ENCODE data around the gene MALT1. TPM values are rescaled to one million over a fixed set of nuclear protein-coding genes. Genes with fewer than 3 reads are reported as not detected.
A peak's percentile ranks its signal among the peaks of the same experiment; 100 is the strongest.
"Not testable (repeated sequence)": the region's sequence is repeated elsewhere in the genome, so short reads cannot be mapped to it uniquely, and the experiment has no call there.

MALT1 gene
- total RNA-seq, 3 donors from 2014 or later, result 31.1 to 49.3 (median 39.8) TPM

DNA sequence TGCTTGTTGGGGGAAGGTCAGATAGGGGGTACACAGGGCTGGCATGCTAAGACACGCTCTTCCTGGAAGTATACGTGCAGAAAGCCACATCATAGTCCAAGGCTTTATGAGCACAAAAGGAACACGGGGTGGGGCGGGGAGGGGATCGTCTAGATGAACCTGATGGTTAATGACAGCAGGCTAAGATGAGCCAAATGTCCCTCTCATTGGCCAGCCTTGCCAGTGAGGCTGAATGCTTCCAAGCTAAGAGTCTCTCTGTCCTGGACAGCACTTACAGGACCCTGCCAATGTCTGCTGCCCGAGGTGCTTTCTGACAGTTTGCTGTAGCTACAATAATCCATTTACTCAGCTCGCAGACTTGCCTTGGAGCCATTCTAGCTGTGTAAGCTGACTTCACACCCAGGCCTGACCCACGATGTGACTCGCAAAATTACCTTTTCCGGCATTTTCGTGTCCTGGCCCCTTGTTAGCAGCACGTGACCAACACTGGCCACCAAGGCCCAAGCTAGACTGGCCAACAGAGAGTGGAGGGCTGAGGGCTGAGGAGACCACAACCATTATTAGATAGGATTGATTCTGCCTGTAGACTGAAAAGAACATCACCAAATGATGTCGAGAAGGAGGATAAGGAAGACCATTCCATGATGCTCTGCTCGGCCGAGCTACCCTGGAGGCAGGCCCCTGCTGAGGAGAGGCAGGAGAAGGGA is 84.2 kb downstream of the MALT1 start:
- H3K4me3 Mint-ChIP-seq, result no peak overlapping the region
- no peaks in the 10 kb centered on the region for H3K9me3 Mint-ChIP-seq
- H3K36me3 Mint-ChIP-seq (ENCODE audit: insufficient read depth), result peaks cover under 1% of the 10 kb centered on the region
- DNase-seq, result no peak
- H3K4me1 Mint-ChIP-seq (ENCODE audit: low read depth), result peaks cover 24% of the 10 kb centered on the region
- no peaks in the 10 kb centered on the region for H3K27me3 Mint-ChIP-seq (ENCODE audit: low read depth)
- peak; percentile 25 to 47 for ATAC-seq

DNA sequence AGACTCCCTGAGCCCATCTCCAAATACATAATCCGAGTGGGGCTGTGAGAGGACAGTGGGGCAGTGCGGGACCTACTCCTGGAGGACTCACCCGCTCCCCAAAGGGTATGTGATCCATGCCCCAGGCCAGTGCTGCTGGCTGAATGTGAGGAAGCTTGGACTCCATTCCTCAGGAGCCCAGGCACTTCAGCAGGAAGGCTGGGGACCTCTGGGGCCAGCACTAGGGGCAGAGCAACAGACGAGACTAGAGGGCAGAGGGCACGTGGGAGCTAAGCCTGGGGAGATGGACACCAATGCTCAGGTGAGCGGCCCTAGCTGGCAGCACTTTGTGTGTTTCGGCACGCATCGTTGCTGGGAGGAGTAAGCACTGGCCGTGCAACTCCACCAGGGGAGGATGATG is 84.9 kb downstream of the MALT1 start:
- no peaks in the 10 kb centered on the region for H3K27me3 Mint-ChIP-seq (ENCODE audit: low read depth)
- no peak for DNase-seq
- H3K4me3 Mint-ChIP-seq, result no peak overlapping the region
- peaks cover 28% of the 10 kb centered on the region for H3K4me1 Mint-ChIP-seq (ENCODE audit: low read depth)
- H3K36me3 Mint-ChIP-seq (ENCODE audit: insufficient read depth), result no peaks in the 10 kb centered on the region
- peak in 1 of 2 donors; percentile 26 for ATAC-seq
- no peaks in the 10 kb centered on the region for H3K9me3 Mint-ChIP-seq

DNA sequence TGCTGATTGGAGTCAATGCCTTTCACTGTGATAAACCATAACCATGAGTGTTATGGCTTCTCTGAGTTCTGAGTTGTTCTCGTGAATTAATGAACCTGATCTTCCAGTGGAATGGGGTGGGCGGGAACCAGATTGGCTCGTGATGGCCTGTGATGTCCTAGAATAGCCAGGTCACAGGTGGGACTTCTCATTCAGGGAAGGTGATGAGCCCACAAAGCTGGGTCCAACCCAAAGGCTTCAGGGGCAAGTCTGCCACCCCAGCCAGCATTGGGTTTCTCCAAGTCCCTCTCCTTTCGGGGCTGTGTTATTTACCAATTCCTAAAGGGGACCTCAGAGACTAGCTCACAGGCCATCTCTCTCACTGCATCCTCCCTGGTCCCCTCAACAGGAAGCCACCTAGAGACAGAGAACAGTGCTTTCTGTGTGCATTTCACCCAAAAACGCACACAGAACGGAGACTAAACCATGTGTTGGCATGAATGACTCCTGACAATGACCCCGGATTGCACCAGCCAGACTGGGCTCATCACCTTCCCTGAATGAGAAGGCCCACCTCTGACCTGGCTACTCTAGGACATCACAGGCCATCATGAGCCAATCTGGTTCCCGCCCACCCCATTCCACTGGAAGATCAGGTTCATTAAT is 85.5 kb downstream of the MALT1 start:
- no peaks in the 10 kb centered on the region for H3K36me3 Mint-ChIP-seq (ENCODE audit: insufficient read depth)
- ATAC-seq, result no peak
- no peak overlapping the region for H3K4me3 Mint-ChIP-seq

DNA sequence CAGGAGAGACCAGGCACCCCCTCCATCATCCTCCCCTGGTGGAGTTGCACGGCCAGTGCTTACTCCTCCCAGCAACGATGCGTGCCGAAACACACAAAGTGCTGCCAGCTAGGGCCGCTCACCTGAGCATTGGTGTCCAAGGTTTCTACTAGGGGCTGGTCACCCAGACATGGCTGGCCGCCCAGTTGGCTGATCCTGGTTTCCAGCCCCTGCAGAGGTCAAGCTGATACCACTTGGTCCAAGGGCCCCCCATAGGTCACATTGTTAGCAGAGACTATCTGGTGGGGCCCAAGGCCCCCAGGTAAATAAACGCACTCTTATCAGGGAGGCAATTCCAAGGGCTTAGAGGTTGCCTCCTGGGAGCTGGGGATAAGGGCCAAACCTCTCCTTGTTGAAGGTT is 86.1 kb downstream of the MALT1 start:
- H3K9me3 Mint-ChIP-seq; H3K4me3 Mint-ChIP-seq; DNase-seq; H3K27me3 Mint-ChIP-seq (ENCODE audit: low read depth); ATAC-seq; H3K36me3 Mint-ChIP-seq (ENCODE audit: insufficient read depth): not testable (repeated sequence)
- peaks cover 37% of the 10 kb centered on the region for H3K4me1 Mint-ChIP-seq (ENCODE audit: low read depth)

More for the DNA sequence above, 85.5 kb downstream of the MALT1 start:
- peaks cover 34% of the 10 kb centered on the region for H3K4me1 Mint-ChIP-seq (ENCODE audit: low read depth)
- no peak for DNase-seq
- no peaks in the 10 kb centered on the region for H3K27me3 Mint-ChIP-seq (ENCODE audit: low read depth)
- no peaks in the 10 kb centered on the region for H3K9me3 Mint-ChIP-seq

DNA sequence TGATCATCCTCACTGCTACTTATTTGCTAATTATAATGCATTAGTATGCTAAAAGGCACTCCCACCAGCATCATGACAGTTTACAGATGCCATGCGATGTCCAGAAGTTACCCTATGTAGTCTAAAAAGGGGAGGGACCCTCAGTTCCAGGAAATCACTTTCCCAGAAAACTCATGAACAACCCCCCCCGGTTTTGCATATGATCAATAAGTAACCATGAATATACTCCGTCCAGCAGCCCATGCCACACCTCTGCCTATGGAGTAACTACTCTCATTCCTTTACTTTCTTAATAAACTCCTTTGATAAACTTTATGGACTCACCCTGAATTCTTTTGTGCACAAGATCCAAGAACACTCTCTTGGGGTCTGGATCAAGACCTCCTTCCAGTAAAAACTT is 86.8 kb downstream of the MALT1 start:
- no peaks in the 10 kb centered on the region for H3K9me3 Mint-ChIP-seq
- no peaks in the 10 kb centered on the region for H3K27me3 Mint-ChIP-seq (ENCODE audit: low read depth)
- DNase-seq (no peak), ATAC-seq (no peak)
- H3K36me3 Mint-ChIP-seq (ENCODE audit: insufficient read depth), result no peaks in the 10 kb centered on the region
- peaks cover 38% of the 10 kb centered on the region for H3K4me1 Mint-ChIP-seq (ENCODE audit: low read depth)
- no peak overlapping the region for H3K4me3 Mint-ChIP-seq

DNA sequence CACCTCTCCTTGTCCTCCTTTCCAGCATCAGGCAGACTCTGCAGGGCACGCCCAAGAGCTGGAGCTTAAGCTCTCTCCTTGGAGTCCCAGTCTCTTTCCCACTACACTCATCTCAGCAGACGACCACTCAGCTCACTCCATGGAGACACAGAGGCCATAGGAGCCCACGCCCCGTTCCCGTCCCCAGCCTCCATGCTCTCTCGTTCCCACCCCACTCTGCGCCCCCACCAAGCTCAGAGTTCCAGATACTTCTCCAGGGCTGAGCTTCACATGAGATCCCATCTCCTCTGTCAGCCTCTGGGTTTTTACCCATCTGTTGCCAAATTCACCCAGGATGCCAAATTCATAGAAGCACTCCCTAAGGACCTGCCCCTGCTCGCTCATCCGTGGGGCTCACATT is 87.3 kb downstream of the MALT1 start:
- H3K9me3 Mint-ChIP-seq, result no peaks in the 10 kb centered on the region
- DNase-seq, result no peak
- H3K27me3 Mint-ChIP-seq (ENCODE audit: low read depth), result no peaks in the 10 kb centered on the region
- no peaks in the 10 kb centered on the region for H3K36me3 Mint-ChIP-seq (ENCODE audit: insufficient read depth)
- H3K4me1 Mint-ChIP-seq (ENCODE audit: low read depth), result peaks cover 38% of the 10 kb centered on the region
- ATAC-seq, result no peak
- no peak overlapping the region for H3K4me3 Mint-ChIP-seq

DNA sequence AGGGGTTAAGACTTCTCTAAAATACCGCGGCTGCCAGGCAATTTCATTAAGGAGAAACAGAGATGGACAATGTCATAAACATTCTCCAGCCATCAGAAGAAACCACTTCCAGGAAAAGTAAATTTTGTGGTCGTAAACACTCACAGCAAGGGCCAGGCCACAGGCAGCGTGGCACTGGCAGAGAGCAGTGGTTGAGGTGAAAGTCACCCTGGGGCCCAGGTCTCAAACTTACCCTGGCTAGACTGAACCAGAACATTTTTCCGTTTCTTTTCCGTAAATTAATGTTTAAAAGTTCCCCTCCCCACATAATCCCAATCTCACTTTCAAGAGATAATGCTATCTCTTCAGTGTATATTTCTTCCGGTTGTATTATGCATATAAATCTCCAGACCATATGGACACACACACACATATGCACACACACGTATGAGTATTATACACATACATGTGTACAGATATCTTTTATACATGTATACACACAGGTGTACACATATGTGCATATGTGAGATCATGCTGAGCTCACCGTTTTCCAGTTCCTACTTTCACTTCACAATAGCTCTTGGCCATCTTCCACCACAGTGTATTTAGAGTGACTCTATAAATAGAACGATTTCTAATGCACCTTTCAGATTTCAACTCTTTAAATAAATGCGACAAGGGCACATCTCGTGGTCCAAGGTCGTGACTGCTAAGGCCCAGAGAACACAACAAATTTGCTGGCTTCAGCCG is 90.1 kb downstream of the MALT1 start:
- no peak for DNase-seq
- Mint-ChIP-seq H3K4me3 (peak overlapping the region; percentile 19), H3K9me3 (no peaks in the 10 kb centered on the region), H3K4me1 (ENCODE audit: low read depth) (peaks cover 23% of the 10 kb centered on the region), H3K36me3 (ENCODE audit: insufficient read depth) (no peaks in the 10 kb centered on the region), H3K27me3 (ENCODE audit: low read depth) (peaks cover 14% of the 10 kb centered on the region)
- ATAC-seq, result no peak

DNA sequence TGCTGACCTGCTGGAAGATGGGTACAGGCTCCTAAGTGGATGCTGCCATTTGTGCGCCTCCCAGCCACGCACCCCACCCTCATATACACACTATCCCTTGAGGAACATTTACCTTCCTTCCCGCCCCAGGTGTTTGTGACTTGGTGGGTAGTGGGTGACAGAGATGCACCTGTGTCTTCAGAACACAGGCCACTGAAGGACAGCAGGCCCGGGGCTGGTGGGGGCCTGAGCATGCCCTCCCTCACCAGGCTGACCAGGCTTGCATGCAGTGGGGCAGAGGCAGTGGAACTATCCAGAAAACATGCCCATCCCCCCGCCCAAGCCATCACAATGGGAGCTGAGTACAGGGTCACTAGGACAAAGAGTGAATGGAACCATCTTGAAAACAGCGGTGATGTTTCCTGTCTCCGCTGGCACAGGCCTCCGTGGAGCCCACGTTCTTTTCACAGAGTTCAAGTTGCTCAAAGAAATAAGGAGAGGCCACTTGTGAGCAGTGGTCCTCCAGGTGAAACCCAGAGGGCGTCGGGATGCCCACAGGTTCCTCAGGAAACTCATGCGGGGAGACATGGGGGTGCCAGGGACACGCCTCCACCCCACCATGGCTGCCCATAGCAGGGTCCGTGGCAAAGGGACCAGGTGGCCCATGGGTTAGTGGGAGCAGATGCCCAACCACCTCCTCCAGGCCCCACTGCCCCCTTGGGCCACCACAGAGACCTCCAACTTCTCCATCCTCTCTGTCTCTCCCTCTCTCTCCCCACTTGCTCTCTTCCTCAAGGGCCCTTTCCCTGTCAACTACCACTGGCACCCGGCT is 90.9 kb downstream of the MALT1 start:
- no peaks in the 10 kb centered on the region for H3K36me3 Mint-ChIP-seq (ENCODE audit: insufficient read depth)
- H3K9me3 Mint-ChIP-seq, result no peaks in the 10 kb centered on the region
- H3K27me3 Mint-ChIP-seq (ENCODE audit: low read depth), result peaks cover 20% of the 10 kb centered on the region
- H3K4me1 Mint-ChIP-seq (ENCODE audit: low read depth), result peaks cover 19% of the 10 kb centered on the region
- DNase-seq (no peak), ATAC-seq (no peak)
- H3K4me3 Mint-ChIP-seq, result no peak overlapping the region

DNA sequence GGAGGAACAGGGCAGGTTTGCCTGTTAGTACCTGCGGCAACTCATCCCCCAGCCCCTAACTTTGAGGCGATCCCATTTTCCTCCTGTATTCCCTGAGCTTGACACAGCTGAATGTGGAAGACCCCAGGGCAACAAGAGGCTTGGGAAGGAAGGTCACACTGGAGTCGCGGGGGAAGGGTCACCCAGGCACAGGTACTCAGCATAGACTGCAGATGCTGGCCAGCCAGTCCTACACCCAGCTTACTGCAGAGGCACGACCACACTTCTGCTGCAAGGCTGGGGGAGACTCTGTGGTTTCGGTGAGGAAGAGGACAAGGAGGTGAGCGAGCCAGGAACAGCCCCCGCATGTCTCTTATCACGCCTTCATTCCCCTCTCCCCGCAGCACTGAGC is 91.5 kb downstream of the MALT1 start:
- Mint-ChIP-seq H3K9me3 (no peaks in the 10 kb centered on the region), H3K27me3 (ENCODE audit: low read depth) (peaks cover 23% of the 10 kb centered on the region), H3K4me1 (ENCODE audit: low read depth) (peaks cover 20% of the 10 kb centered on the region), H3K4me3 (no peak overlapping the region), H3K36me3 (ENCODE audit: insufficient read depth) (no peaks in the 10 kb centered on the region)
- ATAC-seq (no peak), DNase-seq (no peak)

DNA sequence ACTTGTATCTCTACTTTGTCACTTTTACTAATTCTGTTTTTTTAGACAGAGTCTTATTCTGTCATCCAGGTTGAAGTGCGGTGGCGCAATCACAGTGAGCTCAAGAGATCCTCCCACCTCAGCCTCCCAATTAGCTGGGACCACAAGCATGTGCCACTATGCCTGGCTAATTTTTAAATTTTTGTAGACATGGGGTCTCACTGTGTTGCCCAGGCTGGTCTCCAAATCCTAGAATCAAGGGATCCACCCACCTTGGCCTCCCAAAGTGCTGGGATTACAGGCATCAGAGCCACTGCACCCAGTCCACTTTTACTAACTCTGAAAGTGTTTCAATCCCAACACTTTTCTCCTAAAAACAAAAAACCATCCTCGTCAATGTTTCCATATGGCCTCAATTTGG is 94.9 kb downstream of the MALT1 start:
- H3K36me3 Mint-ChIP-seq (ENCODE audit: insufficient read depth), result no peaks in the 10 kb centered on the region
- H3K4me1 Mint-ChIP-seq (ENCODE audit: low read depth), result peaks cover 20% of the 10 kb centered on the region
- DNase-seq (no peak), ATAC-seq (no peak)
- H3K4me3 Mint-ChIP-seq, result no peak overlapping the region
- peaks cover 39% of the 10 kb centered on the region for H3K27me3 Mint-ChIP-seq (ENCODE audit: low read depth)
- H3K9me3 Mint-ChIP-seq, result no peaks in the 10 kb centered on the region

DNA sequence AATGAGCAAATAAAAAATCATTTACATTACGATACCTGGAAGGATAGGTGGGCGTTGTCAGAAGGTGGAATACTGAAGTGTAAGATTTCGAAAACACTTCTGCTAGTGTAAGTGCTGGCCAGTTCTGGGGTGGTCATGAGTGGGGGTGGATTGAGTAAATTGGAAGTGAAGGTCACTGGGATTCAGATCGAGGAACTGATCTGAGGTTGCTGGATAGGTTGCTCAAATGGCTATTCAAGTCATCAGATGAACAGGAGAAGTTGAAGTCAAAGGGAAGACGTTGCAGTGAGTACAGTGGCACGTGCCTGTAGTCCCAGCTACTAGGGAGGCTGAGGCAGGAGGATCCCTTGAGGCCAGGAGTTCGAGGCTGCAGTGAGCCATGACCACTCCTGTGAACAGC is 95.7 kb downstream of the MALT1 start:
- Mint-ChIP-seq H3K9me3 (no peaks in the 10 kb centered on the region), H3K4me1 (ENCODE audit: low read depth) (peaks cover 13% of the 10 kb centered on the region)
- no peak for DNase-seq

DNA sequence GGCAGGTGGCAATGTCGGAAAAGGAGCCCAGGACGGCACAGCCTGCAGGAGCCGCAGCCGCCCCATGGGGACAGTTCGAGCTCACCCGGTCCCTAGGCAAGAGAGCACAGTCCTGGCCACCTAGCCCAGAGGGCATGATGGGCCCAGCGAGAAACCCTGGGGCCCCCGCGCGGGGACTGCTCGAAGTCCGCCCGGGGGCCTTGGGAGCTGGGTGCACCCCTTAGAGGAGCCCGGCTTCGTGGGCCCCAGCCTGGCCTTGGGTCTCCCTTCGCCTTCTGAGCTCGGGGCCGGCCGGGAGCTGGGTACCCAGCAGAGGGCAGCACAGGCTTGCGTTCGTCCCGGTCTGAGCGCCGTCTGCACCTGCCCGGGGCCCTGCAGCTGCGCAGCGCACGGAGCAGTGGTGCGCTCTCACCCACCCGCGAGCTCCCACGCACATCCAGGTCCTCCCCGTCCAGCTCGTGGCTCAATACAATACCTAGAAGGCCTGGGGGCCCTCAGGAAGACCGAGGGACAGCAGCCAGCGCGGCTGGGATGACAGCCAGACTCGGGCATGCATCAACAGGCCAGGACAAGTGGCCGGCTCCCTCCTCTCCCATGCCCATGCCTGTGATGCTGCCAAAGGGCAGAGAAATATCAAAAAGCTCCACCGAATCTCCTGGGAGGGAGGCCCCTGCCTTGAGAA is 97.2 kb downstream of the MALT1 start:
- DNase-seq (peak; percentile 64), ATAC-seq (peak; percentile 94 to 97)
- no peaks in the 10 kb centered on the region for H3K9me3 Mint-ChIP-seq
- H3K27me3 Mint-ChIP-seq (ENCODE audit: low read depth), result peaks cover 42% of the 10 kb centered on the region
- peaks cover 10% of the 10 kb centered on the region for H3K4me1 Mint-ChIP-seq (ENCODE audit: low read depth)
- no peaks in the 10 kb centered on the region for H3K36me3 Mint-ChIP-seq (ENCODE audit: insufficient read depth)
- H3K4me3 Mint-ChIP-seq, result no peak overlapping the region

More for the DNA sequence above, 95.7 kb downstream of the MALT1 start:
- Mint-ChIP-seq H3K4me3 (no peak overlapping the region), H3K27me3 (ENCODE audit: low read depth) (peaks cover 39% of the 10 kb centered on the region), H3K36me3 (ENCODE audit: insufficient read depth) (no peaks in the 10 kb centered on the region)
- no peak for ATAC-seq

DNA sequence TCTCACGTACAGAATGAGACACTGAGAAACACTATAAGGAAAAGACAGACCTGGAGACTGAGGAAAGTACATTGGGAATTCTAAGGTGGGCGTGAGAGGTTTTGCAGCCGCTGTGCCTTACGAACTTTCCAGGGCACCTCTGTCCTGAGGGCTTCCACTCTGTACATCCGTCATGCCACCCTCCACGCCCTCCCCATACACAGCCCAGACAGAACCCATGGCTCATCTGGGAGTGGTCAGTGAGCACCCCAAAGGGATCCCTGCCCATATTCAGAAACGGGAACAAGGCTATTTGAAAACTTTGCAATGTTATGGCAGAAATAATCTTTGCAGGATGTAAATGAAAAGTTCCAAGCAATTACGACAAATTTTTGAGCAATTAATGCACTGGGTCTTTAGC is 98.1 kb downstream of the MALT1 start:
- H3K27me3 Mint-ChIP-seq (ENCODE audit: low read depth), result peaks cover 42% of the 10 kb centered on the region
- peaks cover 7% of the 10 kb centered on the region for H3K4me1 Mint-ChIP-seq (ENCODE audit: low read depth)
- H3K9me3 Mint-ChIP-seq, result no peaks in the 10 kb centered on the region

DNA sequence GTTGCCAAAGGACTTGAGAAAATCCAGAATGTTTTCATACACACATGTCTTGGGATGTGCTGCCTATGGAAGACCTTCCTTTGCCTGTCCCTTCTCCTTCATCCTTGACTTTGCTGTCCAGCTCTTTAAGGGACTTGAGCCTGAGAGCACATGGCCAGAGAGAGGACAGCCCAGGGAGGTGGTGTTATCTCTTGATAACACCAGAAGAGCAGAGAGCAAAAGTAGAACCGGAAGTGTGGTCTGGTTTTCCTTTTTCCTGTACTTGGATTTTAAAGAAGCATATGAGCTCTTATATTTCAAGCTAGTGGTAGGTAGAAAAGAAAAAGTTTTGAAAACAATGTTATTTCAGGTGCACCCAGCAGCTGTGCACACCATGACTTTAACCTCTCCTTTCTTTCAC is 99.3 kb downstream of the MALT1 start:
- Mint-ChIP-seq H3K36me3 (ENCODE audit: insufficient read depth) (no peaks in the 10 kb centered on the region), H3K27me3 (ENCODE audit: low read depth) (peaks cover 35% of the 10 kb centered on the region), H3K9me3 (no peaks in the 10 kb centered on the region), H3K4me1 (ENCODE audit: low read depth) (peaks cover 7% of the 10 kb centered on the region), H3K4me3 (no peak overlapping the region)
- DNase-seq (no peak), ATAC-seq (no peak)

More for the DNA sequence above, 98.1 kb downstream of the MALT1 start:
- H3K4me3 Mint-ChIP-seq, result no peak overlapping the region
- no peak for DNase-seq
- ATAC-seq, result no peak
- H3K36me3 Mint-ChIP-seq (ENCODE audit: insufficient read depth), result no peaks in the 10 kb centered on the region
